ENCODE measurements around the gene PHLDA2.

- TF ChIP-seq POLR2A (IDR thresholded peaks at IDR 0.05) (no peak), CTCF (IDR thresholded peaks at IDR 0.05) (no peak), POLR2AphosphoS5 (IDR thresholded peaks at IDR 0.05) (no peak)
These were observed 2.2 kb upstream of the PHLDA2 start for GRCh38 chr11:2931420-2931746.
